GF-D8 (cell line): ENCODE data around the gene KRT72.
A peak's percentile ranks its signal among the peaks of the same experiment; 100 is the strongest.

ENCODE experiments used
- DNase-seq: peaks from one replicate; lab custom pipeline; 2025; lab: John Stamatoyannopoulos, UW

KRT72 gene

GRCh38 chr12:52600941-52601481, at the start of gene KRT72:
Gene KRT72 (minus strand): TSS chr12:52601463. CDS start chr12:52601452, 11 bp downstream.
- DNase-seq: no peak

DNA sequence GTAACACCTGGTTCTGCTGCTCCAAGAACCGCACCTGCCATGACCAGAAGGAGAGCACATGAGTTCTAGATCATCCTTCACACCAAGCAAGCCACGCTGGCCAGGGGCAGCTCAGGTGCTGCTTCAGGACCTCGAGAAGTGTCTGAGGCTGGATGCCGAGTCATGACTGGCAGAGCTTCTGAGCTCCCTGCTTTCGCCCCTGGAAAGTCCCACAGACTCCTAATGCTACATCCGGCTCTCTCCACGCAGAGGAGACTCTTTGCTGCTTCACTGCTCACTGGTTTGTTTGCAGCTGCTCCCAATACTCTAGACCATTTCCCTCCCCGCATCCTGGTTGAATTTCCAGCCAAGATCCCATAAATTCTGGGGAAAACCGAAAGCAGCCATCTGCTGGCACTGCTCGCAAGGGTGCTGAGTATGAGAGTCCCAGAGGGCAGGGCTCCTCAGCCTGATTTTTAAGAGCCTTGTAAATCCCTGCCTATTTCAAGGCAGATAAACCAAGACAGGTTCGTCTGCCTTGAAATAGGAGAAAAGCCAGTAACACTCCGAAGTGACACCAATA, 49.3 kb upstream of the KRT72 start:
- no peak for DNase-seq

GRCh38 chr12:52649066-52649465, 47.8 kb upstream of the KRT72 start:
- DNase-seq: no peak

GRCh38 chr12:52648012-52648550, 46.8 kb upstream of the KRT72 start:
- no peak for DNase-seq

DNA sequence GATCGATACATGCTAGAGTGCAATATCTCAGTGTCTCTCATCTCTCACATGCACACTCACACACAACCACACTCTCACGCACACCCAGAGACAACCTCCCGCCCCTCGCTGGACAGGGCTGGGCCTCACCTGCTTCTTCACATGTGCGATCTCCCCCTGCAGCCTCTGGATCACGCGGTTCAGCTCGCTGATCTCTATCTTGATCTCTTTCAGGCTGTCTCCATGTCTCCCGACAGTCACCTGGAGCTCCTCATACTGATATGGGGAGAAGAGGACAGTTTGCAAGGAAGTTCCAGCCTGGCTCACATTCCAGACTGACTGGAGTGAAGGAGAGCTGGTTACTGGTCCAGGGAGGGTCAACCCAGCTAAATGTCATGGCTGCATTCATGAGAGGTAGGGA, 46.3 kb upstream of the KRT72 start:
- no peak for DNase-seq

- DNase-seq: no peak
Observed at GRCh38 chr12:52646613-52647012, 45.4 kb upstream of the KRT72 start.

GRCh38 chr12:52645982-52646381, 44.7 kb upstream of the KRT72 start:
- no peak for DNase-seq

GRCh38 chr12:52645120-52645761, 44.0 kb upstream of the KRT72 start:
- DNase-seq: no peak

GRCh38 chr12:52644078-52644415, 42.8 kb upstream of the KRT72 start:
- no peak for DNase-seq

DNA sequence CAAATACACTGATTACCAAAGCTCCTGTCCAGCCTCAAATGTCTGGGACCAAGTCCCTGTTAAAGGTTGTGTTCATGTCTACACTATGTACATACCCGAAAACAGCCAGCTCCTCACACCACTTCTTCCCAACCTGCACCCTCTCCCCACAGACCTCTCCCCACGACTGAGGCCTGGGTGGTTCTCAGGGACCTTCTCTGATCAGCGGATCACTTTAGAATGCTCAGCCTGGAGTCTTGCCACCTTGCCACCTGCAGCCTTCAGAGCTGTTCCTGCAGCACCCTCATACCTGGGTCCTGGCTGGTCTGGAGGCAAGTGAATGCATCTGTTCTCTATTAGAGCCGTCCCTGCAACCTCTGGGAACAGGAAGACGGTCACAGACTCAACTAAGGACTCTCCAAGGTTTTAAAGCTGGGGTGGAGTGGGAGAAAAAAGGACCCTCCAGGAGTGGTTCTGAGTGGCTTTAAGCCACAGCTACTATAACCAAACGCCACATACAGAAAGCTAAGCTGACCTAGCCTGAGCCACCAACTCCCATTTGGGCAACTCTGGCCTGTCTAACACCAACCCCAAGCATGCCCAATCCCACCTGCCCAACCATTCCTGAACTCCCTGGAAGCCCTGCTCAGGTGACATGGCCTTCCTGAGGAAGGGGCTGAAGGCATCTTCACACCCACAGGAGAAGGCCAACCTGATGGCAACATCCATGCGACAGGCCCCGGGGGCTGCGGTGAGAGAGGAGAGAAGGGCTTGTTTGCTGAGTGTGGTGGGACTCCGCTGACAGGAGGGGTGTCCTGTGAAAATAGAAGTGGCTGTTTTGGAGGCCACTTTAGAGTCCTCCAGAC, 42.2 kb upstream of the KRT72 start:
- no peak for DNase-seq

GRCh38 chr12:52641468-52641867, 40.2 kb upstream of the KRT72 start:
- DNase-seq: no peak

DNA sequence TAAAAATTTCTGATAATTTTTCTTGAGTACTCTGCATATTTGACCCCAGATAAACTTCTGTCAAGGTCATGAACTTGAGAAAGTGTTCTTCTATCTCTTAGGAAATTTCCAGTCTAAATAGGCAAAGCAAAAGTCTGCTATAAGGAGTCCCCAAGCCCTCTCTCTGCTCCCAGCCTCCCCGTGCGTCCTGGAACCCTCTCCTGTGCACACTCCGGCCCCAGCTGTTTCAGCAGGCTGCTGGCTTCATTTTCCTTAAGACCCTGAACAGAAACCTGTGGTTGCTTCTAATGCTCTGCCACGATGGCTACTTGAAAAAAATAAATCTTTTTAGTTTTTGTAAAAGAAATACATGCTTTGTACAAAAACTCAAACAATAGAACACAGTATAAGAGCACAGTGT, 36.0 kb upstream of the KRT72 start:
- no peak for DNase-seq

GRCh38 chr12:52636592-52637258, 35.5 kb upstream of the KRT72 start:
- DNase-seq: no peak

DNA sequence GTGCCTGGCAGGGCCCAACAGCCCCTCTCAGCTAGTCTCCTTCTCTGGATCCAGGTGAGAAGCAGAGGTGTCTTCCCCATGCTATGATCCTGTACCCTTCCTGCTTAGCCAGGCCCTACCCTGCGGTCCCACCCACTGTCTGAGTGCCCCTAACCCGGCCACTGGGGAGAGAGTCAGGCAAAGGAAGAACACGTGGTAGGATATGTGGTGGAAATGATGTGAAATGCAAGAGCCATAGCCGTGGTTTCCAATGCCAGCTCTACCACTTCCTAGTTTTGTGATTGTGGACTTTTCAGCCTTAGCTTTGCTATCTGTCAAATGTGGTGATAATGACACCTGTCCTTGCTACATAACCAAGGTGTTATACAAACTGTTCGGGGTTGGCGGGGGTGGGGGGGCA, 34.9 kb upstream of the KRT72 start:
- no peak for DNase-seq

DNA sequence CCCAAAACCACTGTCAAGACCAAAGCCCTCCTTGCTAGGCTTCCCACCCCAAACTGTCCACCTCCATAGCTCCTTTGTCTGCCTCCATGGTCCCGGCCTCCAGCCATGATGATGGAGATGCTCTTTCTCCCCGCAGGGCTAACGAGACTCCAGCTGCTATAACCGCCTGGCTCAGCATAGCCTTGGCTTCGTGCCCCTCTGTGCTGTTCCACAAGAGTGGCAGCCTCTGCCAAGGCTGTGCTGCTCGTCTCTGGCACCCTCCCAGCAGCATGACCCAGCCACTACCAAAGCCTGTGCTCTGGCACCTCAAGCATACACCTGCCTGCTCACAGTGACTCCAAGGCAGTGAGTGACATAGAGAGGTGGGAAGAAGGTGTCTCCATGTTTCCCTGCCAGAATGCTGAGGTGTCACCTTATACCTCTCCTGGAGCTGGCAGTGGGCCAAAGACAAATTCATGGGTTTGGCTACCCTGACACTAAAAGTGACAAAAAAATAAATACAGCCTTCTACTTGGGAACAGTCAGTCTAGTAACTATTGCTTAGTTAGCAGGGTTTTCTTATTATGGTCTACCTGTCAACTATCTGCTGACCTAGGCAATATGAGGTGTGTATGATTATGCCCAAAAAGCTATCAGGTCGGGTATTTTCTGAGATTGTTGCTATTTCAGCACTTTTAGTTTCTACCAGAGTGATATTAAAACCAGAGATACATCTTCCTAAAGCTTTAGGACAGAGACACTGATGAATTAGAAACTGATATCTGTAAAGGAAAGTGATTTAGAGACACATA, 33.2 kb upstream of the KRT72 start:
- no peak for DNase-seq

GRCh38 chr12:52633383-52633782, 32.1 kb upstream of the KRT72 start:
- peak; percentile 39 for DNase-seq

- DNase-seq: no peak
Observed at GRCh38 chr12:52632656-52633055, 31.4 kb upstream of the KRT72 start.

DNA sequence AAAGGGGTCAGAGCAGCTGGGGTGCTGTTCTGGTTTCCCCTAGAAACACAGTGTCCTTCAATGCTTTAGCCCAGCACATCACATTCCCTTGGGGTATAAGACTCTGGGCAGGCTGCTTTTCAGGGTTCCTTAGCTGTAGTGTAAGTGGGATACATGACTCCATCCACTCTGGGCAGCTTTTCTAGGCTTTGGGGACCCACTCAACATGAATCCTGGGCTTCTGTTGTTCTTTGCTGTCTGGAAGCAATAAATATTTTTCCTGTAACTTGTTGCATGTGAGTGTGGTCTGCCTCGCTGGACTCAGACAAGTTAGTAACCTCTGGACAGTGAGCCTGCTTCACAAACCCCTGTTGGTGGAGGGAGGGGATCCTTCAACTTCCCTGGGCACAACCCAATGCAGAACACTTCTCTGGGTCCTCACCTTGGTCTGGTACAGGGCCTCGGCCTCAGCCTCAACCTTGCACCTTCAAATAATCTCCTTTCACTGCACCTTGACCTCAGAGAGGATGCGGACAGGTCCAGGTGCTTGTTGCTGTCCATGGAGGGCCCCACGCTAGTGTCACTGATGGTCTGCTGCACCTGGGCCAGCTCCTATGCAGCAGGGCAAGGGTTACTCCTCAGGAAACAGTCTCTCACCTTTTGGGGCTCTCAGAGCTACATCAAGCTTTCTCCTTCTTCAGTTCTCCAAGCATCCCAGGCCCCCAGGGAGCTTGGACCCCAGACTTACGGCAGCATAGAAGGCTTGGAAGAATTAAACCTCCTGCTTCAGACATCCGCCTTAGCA, 30.6 kb upstream of the KRT72 start:
- DNase-seq: no peak

DNA sequence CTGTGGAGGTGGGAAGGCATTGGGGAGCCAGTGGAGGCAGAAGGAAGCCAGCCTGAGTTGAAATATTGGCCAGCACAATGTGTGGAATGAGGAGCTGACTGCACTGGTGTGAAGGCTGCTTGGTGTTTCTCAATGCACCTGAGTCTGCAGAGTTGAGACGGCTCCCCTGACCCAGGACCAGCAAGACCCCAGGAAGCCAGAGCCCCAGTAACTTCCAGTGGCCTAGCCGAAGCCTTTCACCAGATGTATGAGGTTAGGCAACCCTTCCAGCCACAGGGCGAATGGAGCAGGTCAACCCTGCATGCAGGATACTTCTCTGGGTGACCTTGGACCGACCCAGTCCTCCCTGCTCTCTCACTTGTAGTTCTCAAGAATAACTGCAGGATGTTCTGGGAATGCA, 30.0 kb upstream of the KRT72 start:
- DNase-seq: no peak

DNA sequence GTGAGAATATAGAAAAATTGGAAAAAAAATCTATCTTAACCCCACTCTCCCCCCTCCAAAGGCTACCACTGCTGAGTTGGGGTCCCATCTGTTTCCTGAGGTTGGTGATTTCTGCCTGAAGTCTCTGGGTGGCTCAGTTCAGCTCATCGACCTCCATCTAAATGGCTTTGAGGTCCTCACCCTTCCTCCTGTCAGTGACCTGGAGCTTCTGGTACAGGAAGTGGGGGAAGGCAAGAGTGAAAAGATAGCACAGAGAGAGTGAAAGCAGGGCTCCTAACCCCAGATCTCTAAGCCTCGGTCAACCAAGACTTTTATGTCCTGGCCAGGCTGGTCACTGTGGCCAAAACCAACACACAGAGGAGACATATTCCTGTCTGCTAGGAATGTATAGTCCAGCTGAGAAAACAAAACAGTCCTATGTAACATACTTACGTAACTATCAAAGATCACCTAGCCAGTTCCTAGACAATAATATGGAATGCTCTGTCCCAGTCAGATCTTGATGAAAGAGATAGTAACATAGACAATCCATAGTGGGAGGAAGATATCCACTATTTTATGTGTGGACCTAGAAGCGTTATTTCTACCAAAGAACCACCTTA, 29.4 kb upstream of the KRT72 start:
- DNase-seq: no peak
